HEK293 (cell line): Measurements from ENCODE around the gene MYO3A.

ENCODE experiments used
- BCL11A ChIP-seq: fragments of 450-650 bp; formaldehyde crosslinking; IDR thresholded peaks from 2 replicates; pipeline ENCODE4 v1.5.1; 2016; ENCODE audit warnings: low read depth, missing biosample characterization, missing genetic modification characterization
- FEZF1 ChIP-seq: fragments of 450-650 bp; formaldehyde crosslinking; IDR thresholded peaks from 2 replicates; pipeline ENCODE4 v1.5.1; 2016; ENCODE audit warnings: missing biosample characterization, missing genetic modification characterization
- OVOL3 ChIP-seq: fragments of 450-650 bp; formaldehyde crosslinking; IDR thresholded peaks from 2 replicates; pipeline ENCODE4 v1.5.1; 2016; ENCODE audit warnings: missing biosample characterization, missing genetic modification characterization
- WT1 ChIP-seq: fragments of 450-650 bp; formaldehyde crosslinking; IDR thresholded peaks from 2 replicates; pipeline ENCODE4 v1.5.1; 2016; ENCODE audit warnings: missing biosample characterization, missing genetic modification characterization
- ZFP3 ChIP-seq: fragments of 450-650 bp; formaldehyde crosslinking; IDR thresholded peaks from 2 replicates; pipeline ENCODE4 v1.5.1; 2016; ENCODE audit warnings: low read depth, missing biosample characterization, missing genetic modification characterization
- ZNF10 ChIP-seq: fragments of 450-650 bp; formaldehyde crosslinking; IDR thresholded peaks from 2 replicates; pipeline ENCODE4 v1.5.1; 2017; ENCODE audit warnings: missing biosample characterization, missing genetic modification characterization
- ZNF114 ChIP-seq: fragments of 450-650 bp; formaldehyde crosslinking; IDR thresholded peaks from 2 replicates; pipeline ENCODE4 v1.5.0; 2017; ENCODE audit warnings: missing biosample characterization, missing genetic modification characterization
- ZNF140 ChIP-seq: fragments of 450-650 bp; formaldehyde crosslinking; IDR thresholded peaks from 2 replicates; pipeline ENCODE4 v1.5.1; 2016; ENCODE audit warnings: missing biosample characterization, missing genetic modification characterization
- ZNF155 ChIP-seq: fragments of 450-650 bp; formaldehyde crosslinking; IDR thresholded peaks from 2 replicates; pipeline ENCODE4 v1.5.1; 2016; ENCODE audit warnings: missing biosample characterization, missing genetic modification characterization
- ZNF16 ChIP-seq: fragments of 450-650 bp; formaldehyde crosslinking; IDR thresholded peaks from 2 replicates; pipeline ENCODE4 v1.5.1; 2016; ENCODE audit warnings: low read depth, missing biosample characterization, missing genetic modification characterization
- ZNF2 ChIP-seq: fragments of 450-650 bp; formaldehyde crosslinking; IDR thresholded peaks from 2 replicates; pipeline ENCODE4 v1.5.1; 2016; ENCODE audit warnings: missing biosample characterization, missing genetic modification characterization
- ZNF324 ChIP-seq: fragments of 450-650 bp; formaldehyde crosslinking; IDR thresholded peaks from 2 replicates; pipeline ENCODE4 v1.5.1; 2016; ENCODE audit warnings: missing biosample characterization, missing genetic modification characterization
- ZNF544 ChIP-seq: fragments of 450-650 bp; formaldehyde crosslinking; IDR thresholded peaks from 2 replicates; pipeline ENCODE4 v1.5.0; 2017; ENCODE audit warnings: missing biosample characterization, missing genetic modification characterization
- ZNF548 ChIP-seq: fragments of 450-650 bp; formaldehyde crosslinking; IDR thresholded peaks from 2 replicates; pipeline ENCODE4 v1.5.1; 2016; ENCODE audit warnings: missing biosample characterization, missing genetic modification characterization
- ZNF558 ChIP-seq: fragments of 450-650 bp; formaldehyde crosslinking; IDR thresholded peaks from 2 replicates; pipeline ENCODE4 v1.5.1; 2016; ENCODE audit warnings: missing biosample characterization, missing genetic modification characterization
- ZNF658 ChIP-seq: fragments of 450-650 bp; formaldehyde crosslinking; IDR thresholded peaks from 2 replicates; pipeline ENCODE4; 2016; ENCODE audit warnings: missing biosample characterization, missing genetic modification characterization
- ZNF670 ChIP-seq: fragments of 450-650 bp; formaldehyde crosslinking; IDR thresholded peaks from 2 replicates; pipeline ENCODE4 v1.5.1; 2016; ENCODE audit warnings: missing biosample characterization, missing genetic modification characterization, low read depth
- ZNF701 ChIP-seq: fragments of 450-650 bp; formaldehyde crosslinking; IDR thresholded peaks from 2 replicates; pipeline ENCODE4 v1.5.1; 2016; ENCODE audit warnings: missing biosample characterization, missing genetic modification characterization
- ZNF707 ChIP-seq: fragments of 450-650 bp; formaldehyde crosslinking; IDR thresholded peaks from 2 replicates; pipeline ENCODE4 v1.5.1; 2016; ENCODE audit warnings: missing biosample characterization, missing genetic modification characterization
- ZNF768 ChIP-seq: fragments of 450-650 bp; formaldehyde crosslinking; IDR thresholded peaks from 2 replicates; pipeline ENCODE4 v1.5.1; 2018; ENCODE audit warnings: missing biosample characterization, mild to moderate bottlenecking, missing genetic modification characterization
- TF ChIP-seq, protein P1 (sequence below): fragments of 450-650 bp; formaldehyde crosslinking; IDR thresholded peaks from 2 replicates; pipeline ENCODE4 v1.5.1; 2016; ENCODE audit warnings: missing biosample characterization, missing genetic modification characterization
- TF ChIP-seq, protein P2 (sequence below): fragments of 450-650 bp; formaldehyde crosslinking; IDR thresholded peaks from 2 replicates; pipeline ENCODE4 v1.5.1; 2016; ENCODE audit warnings: missing biosample characterization, missing genetic modification characterization
- TF ChIP-seq, protein P3 (sequence below): sonication (generic); formaldehyde crosslinking; IDR thresholded peaks from 2 replicates; pipeline ENCODE4 v1.8.1; 2022; ENCODE audit warnings: mild to moderate bottlenecking, moderate library complexity, missing genetic modification reagents
- TF ChIP-seq, protein P4 (sequence below): fragments of 450-650 bp; formaldehyde crosslinking; IDR thresholded peaks from 2 replicates; pipeline ENCODE4 v1.5.1; 2016; ENCODE audit warnings: missing biosample characterization, missing genetic modification characterization
- TF ChIP-seq, protein P5 (sequence below): fragments of 450-650 bp; formaldehyde crosslinking; IDR thresholded peaks from 2 replicates; pipeline ENCODE4 v1.5.1; 2016; ENCODE audit warnings: missing biosample characterization, missing genetic modification characterization
- TF ChIP-seq, protein P6 (sequence below): fragments of 450-650 bp; formaldehyde crosslinking; IDR thresholded peaks from 2 replicates; pipeline ENCODE4 v1.5.1; 2016; ENCODE audit warnings: missing biosample characterization, missing genetic modification characterization
- TF ChIP-seq, protein P7 (sequence below): fragments of 450-650 bp; formaldehyde crosslinking; conservative IDR thresholded peaks from 2 replicates; pipeline ENCODE4 v1.5.1; 2016; ENCODE audit warnings: low read depth, missing biosample characterization, missing genetic modification characterization
- TF ChIP-seq, protein P8 (sequence below): fragments of 450-650 bp; formaldehyde crosslinking; IDR thresholded peaks from 2 replicates; pipeline ENCODE4 v1.5.1; 2016; ENCODE audit warnings: missing biosample characterization, missing genetic modification characterization

Gene MYO3A

DNA sequence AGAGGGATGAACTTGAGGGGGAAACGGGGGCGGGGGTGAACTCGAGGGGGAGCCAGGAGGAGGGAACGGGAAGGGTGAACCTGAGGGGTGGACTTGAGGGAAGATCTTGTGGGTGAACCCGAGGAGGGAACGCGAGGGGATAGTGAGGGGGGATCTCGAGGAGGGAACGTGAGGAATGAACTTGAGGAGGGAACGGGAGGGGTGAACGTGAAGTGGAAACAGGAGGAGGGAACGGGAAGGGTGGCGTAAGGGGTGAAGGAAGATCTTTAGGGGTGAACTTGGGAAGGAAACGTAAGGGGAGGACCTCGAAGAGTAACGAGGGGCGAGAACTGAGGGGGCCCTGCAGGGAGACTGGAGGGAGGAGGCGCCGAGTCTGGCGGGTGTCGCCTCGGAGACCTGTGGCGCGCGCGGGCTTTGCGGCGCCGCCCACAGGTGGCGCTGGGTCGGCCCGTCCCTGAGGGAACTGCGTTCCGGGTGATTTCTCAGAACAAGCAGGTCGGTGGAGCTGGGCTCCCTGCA lies 651 bp downstream of the MYO3A start (continued):
- TF ChIP-seq, protein P1, sequence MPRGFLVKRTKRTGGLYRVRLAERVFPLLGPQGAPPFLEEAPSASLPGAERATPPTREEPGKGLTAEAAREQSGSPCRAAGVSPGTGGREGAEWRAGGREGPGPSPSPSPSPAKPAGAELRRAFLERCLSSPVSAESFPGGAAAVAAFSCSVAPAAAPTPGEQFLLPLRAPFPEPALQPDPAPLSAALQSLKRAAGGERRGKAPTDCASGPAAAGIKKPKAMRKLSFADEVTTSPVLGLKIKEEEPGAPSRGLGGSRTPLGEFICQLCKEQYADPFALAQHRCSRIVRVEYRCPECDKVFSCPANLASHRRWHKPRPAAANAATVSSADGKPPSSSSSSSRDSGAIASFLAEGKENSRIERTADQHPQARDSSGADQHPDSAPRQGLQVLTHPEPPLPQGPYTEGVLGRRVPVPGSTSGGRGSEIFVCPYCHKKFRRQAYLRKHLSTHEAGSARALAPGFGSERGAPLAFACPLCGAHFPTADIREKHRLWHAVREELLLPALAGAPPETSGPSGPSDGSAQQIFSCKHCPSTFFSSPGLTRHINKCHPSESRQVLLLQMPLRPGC = peak; percentile 83; the same call in 1 of the 2 replicates
- TF ChIP-seq, protein P2, sequence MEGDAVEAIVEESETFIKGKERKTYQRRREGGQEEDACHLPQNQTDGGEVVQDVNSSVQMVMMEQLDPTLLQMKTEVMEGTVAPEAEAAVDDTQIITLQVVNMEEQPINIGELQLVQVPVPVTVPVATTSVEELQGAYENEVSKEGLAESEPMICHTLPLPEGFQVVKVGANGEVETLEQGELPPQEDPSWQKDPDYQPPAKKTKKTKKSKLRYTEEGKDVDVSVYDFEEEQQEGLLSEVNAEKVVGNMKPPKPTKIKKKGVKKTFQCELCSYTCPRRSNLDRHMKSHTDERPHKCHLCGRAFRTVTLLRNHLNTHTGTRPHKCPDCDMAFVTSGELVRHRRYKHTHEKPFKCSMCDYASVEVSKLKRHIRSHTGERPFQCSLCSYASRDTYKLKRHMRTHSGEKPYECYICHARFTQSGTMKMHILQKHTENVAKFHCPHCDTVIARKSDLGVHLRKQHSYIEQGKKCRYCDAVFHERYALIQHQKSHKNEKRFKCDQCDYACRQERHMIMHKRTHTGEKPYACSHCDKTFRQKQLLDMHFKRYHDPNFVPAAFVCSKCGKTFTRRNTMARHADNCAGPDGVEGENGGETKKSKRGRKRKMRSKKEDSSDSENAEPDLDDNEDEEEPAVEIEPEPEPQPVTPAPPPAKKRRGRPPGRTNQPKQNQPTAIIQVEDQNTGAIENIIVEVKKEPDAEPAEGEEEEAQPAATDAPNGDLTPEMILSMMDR (tag by site-specific recombination) = peak; percentile 89; the same call in 1 of the 2 replicates
- TF ChIP-seq ZNF558 (tag by site-specific recombination) (peak; percentile 54; the same call in 1 of the 2 replicates), ZNF658 (no peak), WT1 (tag by site-specific recombination) (peak; percentile 82; the same call in 1 of the 2 replicates), ZNF16 (tag by site-specific recombination) (no peak; the same call in 1 of the 2 replicates), ZNF10 (no peak), ZNF768 (no peak; the same call in 1 of the 2 replicates), ZNF548 (tag by site-specific recombination) (peak; percentile 13; the same call in 1 of the 2 replicates), ZNF324 (tag by site-specific recombination) (peak; percentile 96), ZNF114 (tag by site-specific recombination) (no peak), ZNF2 (peak; percentile 84), OVOL3 (tag by site-specific recombination) (no peak), ZNF140 (no peak), ZNF155 (tag by site-specific recombination) (no peak), ZNF707 (no peak), BCL11A (tag by site-specific recombination) (no peak), FEZF1 (tag by site-specific recombination) (no peak), ZFP3 (tag by site-specific recombination) (no peak), ZNF544 (tag by site-specific recombination) (no peak), ZNF670 (tag by site-specific recombination) (no peak), ZNF701 (tag by site-specific recombination) (peak; percentile 96)
- TF ChIP-seq, protein P3, sequence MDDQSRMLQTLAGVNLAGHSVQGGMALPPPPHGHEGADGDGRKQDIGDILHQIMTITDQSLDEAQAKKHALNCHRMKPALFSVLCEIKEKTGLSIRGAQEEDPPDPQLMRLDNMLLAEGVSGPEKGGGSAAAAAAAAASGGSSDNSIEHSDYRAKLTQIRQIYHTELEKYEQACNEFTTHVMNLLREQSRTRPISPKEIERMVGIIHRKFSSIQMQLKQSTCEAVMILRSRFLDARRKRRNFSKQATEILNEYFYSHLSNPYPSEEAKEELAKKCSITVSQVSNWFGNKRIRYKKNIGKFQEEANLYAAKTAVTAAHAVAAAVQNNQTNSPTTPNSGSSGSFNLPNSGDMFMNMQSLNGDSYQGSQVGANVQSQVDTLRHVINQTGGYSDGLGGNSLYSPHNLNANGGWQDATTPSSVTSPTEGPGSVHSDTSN = no peak
- TF ChIP-seq, protein P4, sequence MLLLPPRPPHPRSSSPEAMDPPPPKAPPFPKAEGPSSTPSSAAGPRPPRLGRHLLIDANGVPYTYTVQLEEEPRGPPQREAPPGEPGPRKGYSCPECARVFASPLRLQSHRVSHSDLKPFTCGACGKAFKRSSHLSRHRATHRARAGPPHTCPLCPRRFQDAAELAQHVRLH = peak; percentile 75; the same call in 1 of the 2 replicates
- TF ChIP-seq, protein P5, sequence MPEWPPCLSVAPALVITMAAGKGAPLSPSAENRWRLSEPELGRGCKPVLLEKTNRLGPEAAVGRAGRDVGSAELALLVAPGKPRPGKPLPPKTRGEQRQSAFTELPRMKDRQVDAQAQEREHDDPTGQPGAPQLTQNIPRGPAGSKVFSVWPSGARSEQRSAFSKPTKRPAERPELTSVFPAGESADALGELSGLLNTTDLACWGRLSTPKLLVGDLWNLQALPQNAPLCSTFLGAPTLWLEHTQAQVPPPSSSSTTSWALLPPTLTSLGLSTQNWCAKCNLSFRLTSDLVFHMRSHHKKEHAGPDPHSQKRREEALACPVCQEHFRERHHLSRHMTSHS (tag by site-specific recombination) = 0 out of 2 replicates have a peak, but pooled peaks have one; percentile 55
- TF ChIP-seq, protein P6, sequence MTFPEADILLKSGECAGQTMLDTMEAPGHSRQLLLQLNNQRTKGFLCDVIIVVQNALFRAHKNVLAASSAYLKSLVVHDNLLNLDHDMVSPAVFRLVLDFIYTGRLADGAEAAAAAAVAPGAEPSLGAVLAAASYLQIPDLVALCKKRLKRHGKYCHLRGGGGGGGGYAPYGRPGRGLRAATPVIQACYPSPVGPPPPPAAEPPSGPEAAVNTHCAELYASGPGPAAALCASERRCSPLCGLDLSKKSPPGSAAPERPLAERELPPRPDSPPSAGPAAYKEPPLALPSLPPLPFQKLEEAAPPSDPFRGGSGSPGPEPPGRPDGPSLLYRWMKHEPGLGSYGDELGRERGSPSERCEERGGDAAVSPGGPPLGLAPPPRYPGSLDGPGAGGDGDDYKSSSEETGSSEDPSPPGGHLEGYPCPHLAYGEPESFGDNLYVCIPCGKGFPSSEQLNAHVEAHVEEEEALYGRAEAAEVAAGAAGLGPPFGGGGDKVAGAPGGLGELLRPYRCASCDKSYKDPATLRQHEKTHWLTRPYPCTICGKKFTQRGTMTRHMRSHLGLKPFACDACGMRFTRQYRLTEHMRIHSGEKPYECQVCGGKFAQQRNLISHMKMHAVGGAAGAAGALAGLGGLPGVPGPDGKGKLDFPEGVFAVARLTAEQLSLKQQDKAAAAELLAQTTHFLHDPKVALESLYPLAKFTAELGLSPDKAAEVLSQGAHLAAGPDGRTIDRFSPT = no peak; the same call in 1 of the 2 replicates
- TF ChIP-seq, protein P7, sequence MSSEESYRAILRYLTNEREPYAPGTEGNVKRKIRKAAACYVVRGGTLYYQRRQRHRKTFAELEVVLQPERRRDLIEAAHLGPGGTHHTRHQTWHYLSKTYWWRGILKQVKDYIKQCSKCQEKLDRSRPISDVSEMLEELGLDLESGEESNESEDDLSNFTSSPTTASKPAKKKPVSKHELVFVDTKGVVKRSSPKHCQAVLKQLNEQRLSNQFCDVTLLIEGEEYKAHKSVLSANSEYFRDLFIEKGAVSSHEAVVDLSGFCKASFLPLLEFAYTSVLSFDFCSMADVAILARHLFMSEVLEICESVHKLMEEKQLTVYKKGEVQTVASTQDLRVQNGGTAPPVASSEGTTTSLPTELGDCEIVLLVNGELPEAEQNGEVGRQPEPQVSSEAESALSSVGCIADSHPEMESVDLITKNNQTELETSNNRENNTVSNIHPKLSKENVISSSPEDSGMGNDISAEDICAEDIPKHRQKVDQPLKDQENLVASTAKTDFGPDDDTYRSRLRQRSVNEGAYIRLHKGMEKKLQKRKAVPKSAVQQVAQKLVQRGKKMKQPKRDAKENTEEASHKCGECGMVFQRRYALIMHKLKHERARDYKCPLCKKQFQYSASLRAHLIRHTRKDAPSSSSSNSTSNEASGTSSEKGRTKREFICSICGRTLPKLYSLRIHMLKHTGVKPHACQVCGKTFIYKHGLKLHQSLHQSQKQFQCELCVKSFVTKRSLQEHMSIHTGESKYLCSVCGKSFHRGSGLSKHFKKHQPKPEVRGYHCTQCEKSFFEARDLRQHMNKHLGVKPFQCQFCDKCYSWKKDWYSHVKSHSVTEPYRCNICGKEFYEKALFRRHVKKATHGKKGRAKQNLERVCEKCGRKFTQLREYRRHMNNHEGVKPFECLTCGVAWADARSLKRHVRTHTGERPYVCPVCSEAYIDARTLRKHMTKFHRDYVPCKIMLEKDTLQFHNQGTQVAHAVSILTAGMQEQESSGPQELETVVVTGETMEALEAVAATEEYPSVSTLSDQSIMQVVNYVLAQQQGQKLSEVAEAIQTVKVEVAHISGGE = peak; percentile 89
- TF ChIP-seq, protein P8, sequence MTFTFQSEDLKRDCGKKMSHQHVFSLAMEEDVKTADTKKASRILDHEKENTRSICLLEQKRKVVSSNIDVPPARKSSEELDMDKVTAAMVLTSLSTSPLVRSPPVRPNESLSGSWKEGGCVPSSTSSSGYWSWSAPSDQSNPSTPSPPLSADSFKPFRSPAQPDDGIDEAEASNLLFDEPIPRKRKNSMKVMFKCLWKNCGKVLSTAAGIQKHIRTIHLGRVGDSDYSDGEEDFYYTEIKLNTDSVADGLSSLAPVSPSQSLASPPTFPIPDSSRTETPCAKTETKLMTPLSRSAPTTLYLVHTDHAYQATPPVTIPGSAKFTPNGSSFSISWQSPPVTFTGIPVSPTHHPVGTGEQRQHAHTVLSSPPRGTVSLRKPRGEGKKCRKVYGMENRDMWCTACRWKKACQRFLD (tag by site-specific recombination) = no peak
